GM12878 (cell line): ENCODE results near the gene ASB15. TPM values are rescaled to one million over a fixed set of nuclear protein-coding genes. Genes with fewer than 3 reads are reported as not detected.

Experiments used
- ATAC-seq: fragments of 200-7000 bp; cut with Tn5 transposase; 3 replicates; pipeline ENCODE4 v1.9.1; 2020; ENCODE audit warnings: mild to moderate bottlenecking, moderate library complexity
- BruUV-seq: library from RNA; stranded (reverse); fragments of 400-500 nt; replicated peaks from 2 replicates; lab custom pipeline; 2021; lab: Mats Ljungman, UMichigan
- CTCF ChIA-PET: fragments of 300-600 bp; sonication (Branson Sonifier 250); formaldehyde crosslinking; extraction: SDS; loops from one replicate; lab custom pipeline; 2021; ENCODE audit warnings: inconsistent platforms; lab: Yijun Ruan, JAX
- POLR2A ChIA-PET: fragments of 350-600 bp; formaldehyde crosslinking; extraction: SDS; loops from one replicate; lab custom pipeline; 2021; ENCODE audit warnings: inconsistent platforms; lab: Charles Lee
- RAD21 ChIA-PET: fragments of 300-600 bp; sonication (Branson Sonifier 250); formaldehyde crosslinking; loops from one replicate; lab custom pipeline; 2023; ENCODE audit warnings: antibody characterized with exemption; ENCODE audit not compliant: unreplicated experiment; lab: Charles Lee
- SMC1A ChIA-PET: fragments of 300-600 bp; sonication (Branson Sonifier 250); formaldehyde crosslinking; loops from one replicate; lab custom pipeline; 2023; ENCODE audit not compliant: unreplicated experiment, uncharacterized antibody; lab: Charles Lee
- DNase-seq: peaks from one replicate; pipeline ENCODE4 v3.0.0-alpha.2; 2011; ENCODE audit warnings: low read depth, low spot score
- FAIRE-seq: peaks from 3 replicates; lab custom pipeline; 2011; peaks lifted over from hg19 to GRCh38; lab: Jason Lieb, UNC
- H2AFZ ChIP-seq: 2 replicates; pipeline ENCODE4 v1.6.0; 2011; ENCODE audit warnings: low read depth, low read length, control low read depth; ENCODE audit not compliant: control insufficient read depth
- H3K27ac ChIP-seq: 2 replicates; pipeline ENCODE4 v1.5.1; 2011; ENCODE audit warnings: control low read depth; ENCODE audit not compliant: control insufficient read depth, insufficient read depth
- H3K27me3 ChIP-seq, 2 experiments: replicated peaks in 1 of 2; 2 replicates each; pipeline versions ENCODE4 v1.6.0 to v1.6.1; 2011; ENCODE audit warnings: low read length in 1 of 2; ENCODE audit not compliant: control insufficient read depth in 2 of 2, insufficient read depth in 2 of 2
- H3K36me3 ChIP-seq, 2 experiments: 2 replicates each; pipeline ENCODE4 v1.5.1; 2011; ENCODE audit warnings: low read length in 1 of 2; ENCODE audit not compliant: control insufficient read depth in 2 of 2, insufficient read depth in 2 of 2
- H3K4me1 ChIP-seq: 2 replicates; pipeline ENCODE4 v1.6.1; 2011; ENCODE audit warnings: mild to moderate bottlenecking, low read length, moderate library complexity, mixed read lengths; ENCODE audit not compliant: control insufficient read depth, insufficient read depth
- H3K4me2 ChIP-seq: 2 replicates; pipeline ENCODE4 v1.6.0; 2011; ENCODE audit warnings: control low read depth; ENCODE audit not compliant: control insufficient read depth, insufficient read depth
- H3K4me3 ChIP-seq: fragments of 200-600 bp; sonication (generic); 2 replicates; pipeline ENCODE4 v1.5.1; 2016
- H3K79me2 ChIP-seq: 2 replicates; pipeline ENCODE4 v1.6.0; 2011; ENCODE audit warnings: low read length; ENCODE audit not compliant: control insufficient read depth, insufficient read depth
- H3K9ac ChIP-seq: 2 replicates; pipeline ENCODE4 v1.8.0; 2011; ENCODE audit warnings: low read length, control low read depth, mixed read lengths; ENCODE audit not compliant: control insufficient read depth, insufficient read depth
- H3K9me3 ChIP-seq: replicated peaks from 3 replicates; pipeline ENCODE4 v1.5.1; 2011; ENCODE audit warnings: mild to moderate bottlenecking, low read length; ENCODE audit not compliant: control insufficient read depth, insufficient read depth
- H4K20me1 ChIP-seq: 2 replicates; pipeline ENCODE4 v1.6.0; 2011; ENCODE audit not compliant: control insufficient read depth, insufficient read depth
- BACH1 ChIP-seq: fragments of 450-650 bp; IDR thresholded peaks from 2 replicates; pipeline ENCODE4 v1.6.1; 2017; ENCODE audit warnings: mild to moderate bottlenecking, borderline replicate concordance
- CHD2 ChIP-seq: IDR thresholded peaks from 2 replicates; pipeline ENCODE4 v1.6.1; 2011; ENCODE audit warnings: low read depth, low read length, improper control_type of control experiment, borderline replicate concordance
- CHD4 ChIP-seq: fragments of 200-600 bp; sonication (generic); IDR thresholded peaks from 2 replicates; pipeline ENCODE4 v1.6.1; 2016; ENCODE audit warnings: mild to moderate bottlenecking
- EED ChIP-seq: sonication (generic); IDR thresholded peaks from 2 replicates; pipeline ENCODE4 v1.6.1; 2016; ENCODE audit warnings: antibody characterized with exemption, low read depth
- KDM1A ChIP-seq: fragments of 200-600 bp; sonication (generic); IDR thresholded peaks from 2 replicates; pipeline ENCODE4 v1.6.1; 2016; ENCODE audit warnings: borderline replicate concordance
- NRF1 ChIP-seq: conservative IDR thresholded peaks from 2 replicates; pipeline ENCODE4 v1.6.1; 2011; ENCODE audit warnings: mild to moderate bottlenecking, low read depth, low read length, improper control_type of control experiment
- PAX5 ChIP-seq: IDR thresholded peaks from 2 replicates; pipeline ENCODE4 v1.6.1; 2011; ENCODE audit warnings: low read depth, low read length, borderline replicate concordance
- PAX8 ChIP-seq: fragments of 450-650 bp; IDR thresholded peaks from 2 replicates; pipeline ENCODE4 v1.6.1; 2017; ENCODE audit warnings: mild to moderate bottlenecking, moderate library complexity
- RELB ChIP-seq: fragments of 450-650 bp; IDR thresholded peaks from 2 replicates; pipeline ENCODE4 v1.6.1; 2017; ENCODE audit warnings: low read depth, mild to moderate bottlenecking, moderate library complexity
- SKIL ChIP-seq: fragments of 450-650 bp; IDR thresholded peaks from 2 replicates; pipeline ENCODE4 v1.6.1; 2017; ENCODE audit warnings: mild to moderate bottlenecking, low read depth, inconsistent platforms; ENCODE audit not compliant: poor library complexity, severe bottlenecking
- SUPT20H ChIP-seq: IDR thresholded peaks from 2 replicates; pipeline ENCODE4 v1.6.1; 2011; ENCODE audit warnings: low read depth, mild to moderate bottlenecking, low read length, moderate library complexity, borderline replicate concordance; ENCODE audit not compliant: control insufficient read depth
- YBX1 ChIP-seq: fragments of 450-650 bp; IDR thresholded peaks from 2 replicates; pipeline ENCODE4 v1.6.1; 2016; ENCODE audit warnings: antibody characterized with exemption
- ZNF274 ChIP-seq: IDR thresholded peaks from one replicate; pipeline ENCODE4 v1.8.0; 2011; ENCODE audit not compliant: insufficient read length, insufficient read depth
- ZNF622 ChIP-seq: fragments of 450-650 bp; IDR thresholded peaks from 2 replicates; pipeline ENCODE4 v1.6.1; 2017; ENCODE audit warnings: mild to moderate bottlenecking, inconsistent platforms
- WGBS: methylation state at CpG from one replicate; pipeline ENCODE4 v1.1.6; 2016; ENCODE audit warnings: low lambda C conversion rate; ENCODE audit not compliant: insufficient replicate concordance, insufficient coverage; ENCODE audit errors: missing lambda C conversion rate; 5-methylcytosine and 5-hydroxymethylcytosine counted together
- in situ Hi-C: fragments of 300-500 bp; cut with MboI; formaldehyde crosslinking; loops from 9 replicates; pipeline ENCODE4 v1.14.3; 2018; ENCODE audit warnings: mixed read lengths
- intact Hi-C: fragments of 100-400 bp; cut with micrococcal nuclease; formaldehyde crosslinking; loops from one replicate; pipeline ENCODE4 v1.14.2; 2022; ENCODE audit not compliant: unreplicated experiment
- polyA plus RNA-seq, 11 experiments: library from polyadenylated mRNA; depleted of rRNA in 4 of 11; unstranded in 6 of 11; stranded (reverse) in 5 of 11; fragments of >200 nt; fragmentation: Nextera tagmentation in 4 of 11; fragmentation: Illumina TruSeq in 1 of 11; extraction: Ambion mirVana in 4 of 11; extraction: Trizol in 1 of 11; gene quantifications; 1 replicate in 1 of 11; 2 replicates in 10 of 11; pipeline versions ENCODE4 v1.2.1 to v1.2.3, GENCODE V29; 2011 to 2016; ENCODE audit warnings: inconsistent platforms in 2 of 11, missing spikeins in 2 of 11, low read depth in 1 of 11
- total RNA-seq, 4 experiments: library from RNA; depleted of rRNA in 3 of 4; stranded (reverse); fragments of >200 nt in 3 of 4; fragmentation: Illumina TruSeq in 1 of 4; extraction: Trizol in 1 of 4; gene quantifications; 2 replicates each; pipeline versions ENCODE4 v1.2.1 to v1.2.3, GENCODE V29; 2013 to 2021
- TF ChIP-seq, protein P1 (sequence below): IDR thresholded peaks from 2 replicates; pipeline ENCODE4 v1.6.1; 2012; ENCODE audit warnings: low read depth, low read length, improper control_type of control experiment
- TF ChIP-seq, protein P2 (sequence below): IDR thresholded peaks from 2 replicates; pipeline ENCODE4 v1.6.1; 2011; ENCODE audit warnings: borderline replicate concordance, low read depth, mild to moderate bottlenecking, moderate library complexity, low read length; ENCODE audit not compliant: insufficient read depth, poor library complexity, severe bottlenecking

The ASB15 gene
- total and polyA plus RNA-seq, 10 of the 15 experiments (the other 5 are each of a cell fraction or from before 2014, with no cell fraction given): not detected

DNA sequence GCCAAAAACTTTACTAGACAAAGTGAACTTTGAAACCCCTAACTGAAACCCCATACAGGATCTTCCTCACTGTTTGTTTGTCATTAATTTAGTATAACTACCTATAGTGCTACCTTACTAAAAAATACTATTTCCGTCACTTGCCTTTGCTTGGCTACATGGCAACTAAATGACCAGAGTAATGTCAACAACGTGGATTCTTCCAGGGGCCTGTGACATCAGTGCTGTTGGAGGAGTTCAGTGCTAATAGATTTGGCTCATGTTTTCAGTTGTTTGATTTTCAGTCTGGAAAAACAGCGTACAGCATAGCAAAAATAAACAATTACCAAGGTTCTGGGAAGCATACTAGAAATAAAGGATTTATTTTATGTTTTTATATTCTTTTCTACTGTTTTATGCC is 3.0 kb upstream of the ASB15 start (continued):
- TF ChIP-seq, protein P1, sequence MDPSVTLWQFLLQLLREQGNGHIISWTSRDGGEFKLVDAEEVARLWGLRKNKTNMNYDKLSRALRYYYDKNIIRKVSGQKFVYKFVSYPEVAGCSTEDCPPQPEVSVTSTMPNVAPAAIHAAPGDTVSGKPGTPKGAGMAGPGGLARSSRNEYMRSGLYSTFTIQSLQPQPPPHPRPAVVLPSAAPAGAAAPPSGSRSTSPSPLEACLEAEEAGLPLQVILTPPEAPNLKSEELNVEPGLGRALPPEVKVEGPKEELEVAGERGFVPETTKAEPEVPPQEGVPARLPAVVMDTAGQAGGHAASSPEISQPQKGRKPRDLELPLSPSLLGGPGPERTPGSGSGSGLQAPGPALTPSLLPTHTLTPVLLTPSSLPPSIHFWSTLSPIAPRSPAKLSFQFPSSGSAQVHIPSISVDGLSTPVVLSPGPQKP: no peak
- TF ChIP-seq, protein P2, sequence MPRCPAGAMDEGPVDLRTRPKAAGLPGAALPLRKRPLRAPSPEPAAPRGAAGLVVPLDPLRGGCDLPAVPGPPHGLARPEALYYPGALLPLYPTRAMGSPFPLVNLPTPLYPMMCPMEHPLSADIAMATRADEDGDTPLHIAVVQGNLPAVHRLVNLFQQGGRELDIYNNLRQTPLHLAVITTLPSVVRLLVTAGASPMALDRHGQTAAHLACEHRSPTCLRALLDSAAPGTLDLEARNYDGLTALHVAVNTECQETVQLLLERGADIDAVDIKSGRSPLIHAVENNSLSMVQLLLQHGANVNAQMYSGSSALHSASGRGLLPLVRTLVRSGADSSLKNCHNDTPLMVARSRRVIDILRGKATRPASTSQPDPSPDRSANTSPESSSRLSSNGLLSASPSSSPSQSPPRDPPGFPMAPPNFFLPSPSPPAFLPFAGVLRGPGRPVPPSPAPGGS: no peak
- TF ChIP-seq PAX5: no peak
- no peak for TF ChIP-seq CHD2
- no peak for TF ChIP-seq RELB
- TF ChIP-seq KDM1A: no peak
- no peak for TF ChIP-seq BACH1
- TF ChIP-seq CHD4: no peak
- TF ChIP-seq YBX1: no peak

- no peaks in the 10 kb centered on the region for H3K9me3 ChIP-seq
- ATAC-seq (no peak), FAIRE-seq (no peak), DNase-seq (no peak)
- in situ Hi-C loops: no loop called here
- no peaks in the 10 kb centered on the region for H3K4me1 ChIP-seq
- POLR2A ChIA-PET: no interaction called here
- H3K9ac ChIP-seq: no peak overlapping the region
- BruUV-seq: no TSS peak
- no peak overlapping the region for H2AFZ ChIP-seq
- RAD21 ChIA-PET: no interaction called here
- intact Hi-C loops: no loop called here
- H4K20me1 ChIP-seq: no peaks in the 10 kb centered on the region
- no peaks in the 10 kb centered on the region for H3K27me3 ChIP-seq
- no peaks in the 10 kb centered on the region for H3K36me3 ChIP-seq
- CTCF ChIA-PET: interaction anchor here (0.8 to 1.1 kb wide), 2 partner anchors 25 to 30 kb away, joined by 3 read pairs; no protein-coding TSS in a partner anchor
- WGBS: 48% methylated on average over 2 of the region's 2 CpGs
- SMC1A ChIA-PET: no interaction called here
- no peak overlapping the region for H3K4me3 ChIP-seq
- H3K79me2 ChIP-seq: no peaks in the 10 kb centered on the region
- H3K4me2 ChIP-seq: no peak overlapping the region
- no peak overlapping the region for H3K27ac ChIP-seq
- TF ChIP-seq SKIL: no peak
- no peak for TF ChIP-seq EED
- TF ChIP-seq PAX8: no peak
- TF ChIP-seq ZNF274: no peak
- TF ChIP-seq ZNF622: no peak
- no peak for TF ChIP-seq SUPT20H
- TF ChIP-seq NRF1: no peak
These were observed 1.9 kb upstream of the ASB15 start for GRCh38 chr7:123599766-123600165.
